COLO829 (cell line): ENCODE results near the gene ZDHHC12.

ENCODE experiments used
- DNase-seq: peaks from one replicate; pipeline ENCODE4 v3.0.0; 2012; ENCODE audit warnings: low spot score

The ZDHHC12 gene

GRCh38 chr9:128685636-128686489, 38.1 kb downstream of the ZDHHC12 start:
- DNase-seq, result no peak

DNA sequence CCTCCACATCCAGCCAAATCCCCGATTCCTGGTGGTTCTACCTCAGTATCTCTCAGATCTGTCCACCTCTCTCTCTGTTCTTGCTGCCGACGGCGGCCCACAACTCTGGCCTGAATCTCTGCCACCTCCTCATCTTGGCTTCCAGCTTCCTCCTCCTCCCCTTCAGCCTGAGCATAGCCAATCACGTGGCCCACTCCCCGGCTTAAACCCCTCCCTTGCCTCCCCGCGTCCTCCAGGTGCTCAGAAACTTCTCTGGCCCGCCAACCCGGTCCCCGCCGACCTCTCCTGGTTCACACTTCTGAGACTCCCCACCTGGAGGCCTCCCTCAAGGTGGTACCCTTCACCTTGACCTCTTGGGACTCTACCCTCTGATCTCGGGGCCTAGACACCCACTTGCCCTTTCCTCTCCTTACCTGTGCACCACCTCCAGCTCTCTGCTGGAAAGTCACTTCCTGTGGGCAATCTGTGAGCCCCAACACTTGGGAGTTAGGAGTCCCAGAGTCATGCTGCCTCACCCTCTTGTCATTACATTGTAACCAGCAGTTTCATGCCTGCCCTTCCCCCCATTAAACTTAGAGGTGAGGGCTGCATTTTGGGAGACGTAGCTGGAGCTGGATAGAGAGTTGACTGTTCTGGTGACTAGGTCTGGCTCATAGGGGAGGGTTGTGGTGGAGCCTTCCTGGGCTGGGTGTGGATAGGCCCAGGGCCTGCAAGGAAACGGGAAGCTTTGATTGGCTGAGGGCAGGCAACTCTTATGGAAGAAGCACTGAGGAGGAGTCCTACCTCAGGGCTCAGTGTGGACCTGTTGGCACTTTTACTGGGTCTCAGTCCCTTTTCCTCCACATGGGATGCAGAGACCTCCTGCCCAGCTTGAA, 39.4 kb downstream of the ZDHHC12 start:
- DNase-seq, result peak; percentile 80

DNA sequence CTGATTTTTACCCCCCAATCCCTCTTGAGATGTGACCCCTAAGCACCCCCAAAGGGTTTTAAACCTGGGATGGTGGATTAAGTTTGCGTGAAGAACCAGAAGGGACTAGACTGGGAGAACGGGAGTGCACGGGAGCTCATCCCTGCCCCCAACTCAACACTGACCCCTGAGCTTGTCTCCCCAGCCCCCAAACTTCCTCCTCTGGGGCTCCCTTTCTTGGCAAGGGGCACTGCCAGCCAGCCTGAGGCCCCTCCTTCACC, 39.9 kb downstream of the ZDHHC12 start:
- no peak for DNase-seq

DNA sequence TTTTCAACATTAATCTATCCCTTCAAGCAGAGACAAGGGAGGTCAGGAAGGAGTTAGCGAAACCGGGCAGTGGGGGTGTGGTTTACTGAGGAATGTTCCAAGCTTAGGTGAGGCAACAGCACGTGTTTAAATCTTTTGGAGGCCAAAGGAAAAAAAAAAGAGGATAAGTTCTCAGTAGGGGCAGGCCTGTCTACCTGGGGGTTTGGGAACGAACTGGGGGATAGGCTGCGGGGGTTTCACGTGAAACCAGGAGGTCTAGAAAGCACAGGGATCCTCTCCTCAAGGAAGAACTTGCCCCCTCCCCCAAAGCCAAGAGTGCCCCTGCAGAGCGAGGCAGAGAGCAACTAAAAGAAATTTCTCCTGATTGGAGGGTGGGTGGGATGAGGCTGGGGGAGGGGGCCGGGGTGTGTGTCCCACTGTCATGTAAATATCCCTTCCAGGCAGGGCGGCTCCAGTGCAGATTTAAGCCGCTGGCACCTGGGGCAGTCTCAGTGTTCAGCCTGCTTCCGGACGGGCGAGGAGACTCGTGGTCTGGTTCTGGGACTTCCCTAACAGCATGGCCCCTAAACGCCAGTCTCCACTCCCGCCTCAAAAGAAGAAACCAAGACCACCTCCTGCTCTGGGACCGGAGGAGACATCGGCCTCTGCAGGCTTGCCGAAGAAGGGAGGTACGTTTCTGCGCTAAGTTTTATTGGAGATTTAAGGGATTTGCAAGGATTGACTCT, 40.4 kb downstream of the ZDHHC12 start:
- DNase-seq, result no peak

- DNase-seq, result no peak
Observed at GRCh38 chr9:128677794-128678193, 46.1 kb downstream of the ZDHHC12 start.

DNA sequence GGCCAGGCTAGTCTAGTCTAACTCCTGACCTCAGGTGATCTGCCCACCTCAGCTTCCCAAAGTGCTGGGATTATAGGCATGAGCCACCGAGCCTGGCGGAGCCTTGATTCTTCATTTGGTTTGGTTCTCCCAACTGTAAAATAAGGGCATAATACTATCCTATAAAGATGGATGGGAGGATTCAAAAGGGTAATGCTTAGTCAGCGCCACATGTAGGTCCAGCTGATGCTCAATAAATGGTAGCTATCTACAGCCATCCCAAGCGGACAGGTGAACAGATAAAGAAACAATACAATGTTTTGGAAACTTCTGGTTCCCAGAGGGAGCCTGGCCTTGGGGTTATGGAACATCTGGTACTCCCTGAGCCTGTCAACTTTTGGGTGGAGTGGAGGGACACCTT, 48.5 kb downstream of the ZDHHC12 start:
- no peak for DNase-seq
